Tibial artery (tissue), 4 donors: Measurements from ENCODE around the gene SLIT2.

Experiments used
- DNase-seq, 2 donors: peaks; one replicate each; pipeline ENCODE4 v3.0.0-alpha.2; 2019
- H3K27ac ChIP-seq, 2 donors: fragments of 200-600 bp; sonication (generic) in 1 of 2; 1 replicate in 1 of 2; 2 replicates in 1 of 2; pipeline ENCODE4 v1.5.1; 2018 to 2019; ENCODE audit warnings: mild to moderate bottlenecking in 1 of 2
- H3K27me3 ChIP-seq, 2 donors: fragments of 200-600 bp; sonication (generic) in 1 of 2; one replicate each; pipeline versions ENCODE4 v1.5.1 to v1.6.0; 2016 to 2019
- H3K36me3 ChIP-seq, 3 donors: fragments of 200-600 bp; sonication (generic) in 2 of 3; one replicate each; pipeline ENCODE4 v1.5.1; 2016 to 2019; ENCODE audit warnings: mild to moderate bottlenecking in 2 of 3
- H3K4me1 ChIP-seq, 4 donors: fragments of 200-600 bp; sonication (generic) in 2 of 4; 1 replicate in 3 of 4; 2 replicates in 1 of 4; pipeline ENCODE4 v1.5.1; 2016 to 2019
- H3K4me3 ChIP-seq, 2 donors: fragments of 200-600 bp; sonication (generic) in 1 of 2; 1 replicate in 1 of 2; 2 replicates in 1 of 2; pipeline ENCODE4 v1.5.1; 2018 to 2019; ENCODE audit warnings: mild to moderate bottlenecking in 2 of 2
- H3K9me3 ChIP-seq, 3 donors: fragments of 200-600 bp; sonication (generic) in 1 of 3; one replicate each; pipeline ENCODE4 v1.5.1; 2016 to 2019
- CTCF ChIP-seq, 2 experiments: fragments of 200-600 bp in 1 of 2; fragments of 450-650 bp in 1 of 2; IDR thresholded peaks; one replicate each; pipeline ENCODE4 v1.5.1; 2017 to 2019; ENCODE audit warnings: antibody characterized with exemption in 2 of 2, mild to moderate bottlenecking in 1 of 2, moderate library complexity in 1 of 2
- intact Hi-C: fragments of 100-400 bp; cut with DNase I; formaldehyde crosslinking; loops from one replicate; pipeline ENCODE4 v1.15.0; 2023; ENCODE audit warnings: low total_unique reads

The SLIT2 gene

DNA sequence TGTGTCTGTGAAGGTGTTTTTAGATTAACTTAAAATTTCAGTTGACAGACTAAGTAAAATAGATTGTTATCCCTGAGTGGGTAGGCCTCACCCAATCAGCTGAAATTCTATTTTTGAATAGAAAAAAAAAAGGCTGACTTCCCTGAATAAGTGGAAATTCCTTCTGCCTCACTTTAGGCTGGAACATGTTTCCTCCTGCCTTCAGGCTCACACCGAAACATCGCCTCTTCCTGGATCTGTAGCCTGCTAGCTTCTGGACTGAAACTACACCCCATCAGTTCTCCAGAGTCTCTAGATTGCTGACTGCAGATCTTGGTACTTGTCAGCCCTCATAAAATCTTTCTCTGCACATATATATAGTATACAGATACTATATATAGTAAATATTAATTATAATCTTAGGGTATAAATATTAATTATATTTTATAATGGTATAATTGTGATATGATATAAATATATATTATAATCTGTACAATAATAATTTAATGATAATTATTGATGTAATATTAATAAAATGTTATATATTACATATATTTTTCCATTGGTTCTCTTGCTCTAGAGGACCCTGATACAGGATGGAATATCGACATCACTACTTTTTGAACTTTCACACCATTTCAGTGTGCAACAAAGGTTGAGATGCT lies 13.7 kb upstream of the SLIT2 start:
- Histone ChIP-seq H3K4me1 (no peaks in the 10 kb centered on the region), H3K4me3 (no peak overlapping the region), H3K9me3 (no peaks in the 10 kb centered on the region), H3K36me3 (no peaks in the 10 kb centered on the region), H3K27ac (no peak overlapping the region), H3K27me3 (no peaks in the 10 kb centered on the region)
- DNase-seq, result no peak
- TF ChIP-seq CTCF (IDR thresholded peaks at IDR 0.05), result no peak
- intact Hi-C loops, result no loop called here

DNA sequence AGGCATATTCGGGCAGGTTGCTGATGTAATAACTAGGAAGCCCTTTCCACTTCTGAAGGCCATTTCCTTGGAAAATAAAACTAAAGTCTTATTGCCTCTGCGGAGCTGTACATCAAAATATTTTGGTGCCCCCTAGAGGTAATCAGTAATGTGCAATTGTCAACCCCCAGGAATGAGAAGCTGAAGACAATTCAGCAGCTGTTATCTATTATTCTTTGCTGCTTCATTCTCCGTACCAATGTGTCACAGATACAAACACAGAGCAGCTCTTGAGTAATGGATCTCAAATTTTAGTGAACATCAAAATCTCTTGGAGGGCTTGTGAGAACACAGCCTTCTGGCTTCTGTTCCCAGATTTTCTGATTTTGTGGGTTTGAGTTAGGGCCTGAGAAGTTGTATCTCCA lies 3.5 kb upstream of the SLIT2 start:
- H3K4me3 ChIP-seq, result no peak overlapping the region
- peak; percentile 50 to 53 for TF ChIP-seq CTCF (IDR thresholded peaks at IDR 0.05)
- no peak for DNase-seq
- H3K27me3 ChIP-seq, result no peaks in the 10 kb centered on the region
- no peak overlapping the region for H3K27ac ChIP-seq
- H3K36me3 ChIP-seq, result no peaks in the 10 kb centered on the region
- intact Hi-C loops, result no loop called here
- no peaks in the 10 kb centered on the region for H3K9me3 ChIP-seq
- H3K4me1 ChIP-seq, result peaks cover 0 to 19% (median 6%) of the 10 kb centered on the region in 4 donors

GRCh38 chr4:20249333-20249732 lies 2.4 kb upstream of the SLIT2 start:
- no peaks in the 10 kb centered on the region for H3K36me3 ChIP-seq
- H3K27ac ChIP-seq, result peak overlapping the region in 1 of 2 donors; percentile 77
- no peak overlapping the region for H3K4me3 ChIP-seq
- TF ChIP-seq CTCF (IDR thresholded peaks at IDR 0.05), result peak; percentile 26 to 34
- H3K4me1 ChIP-seq, result peaks cover 0 to 24% (median 16%) of the 10 kb centered on the region in 4 donors
- H3K9me3 ChIP-seq, result no peaks in the 10 kb centered on the region
- intact Hi-C loops, result no loop called here
- H3K27me3 ChIP-seq, result peaks cover 0 to 4% of the 10 kb centered on the region in 2 donors
- DNase-seq, result no peak

- H3K4me3 ChIP-seq, result peak overlapping the region; percentile 61 to 66
- intact Hi-C loops, result no loop called here
- H3K27ac ChIP-seq, result peak overlapping the region; percentile 67 to 77
- H3K36me3 ChIP-seq, result no peaks in the 10 kb centered on the region
- H3K9me3 ChIP-seq, result no peaks in the 10 kb centered on the region
- peaks cover 0 to 12% of the 10 kb centered on the region in 2 donors for H3K27me3 ChIP-seq
- peaks cover 0 to 38% (median 27%) of the 10 kb centered on the region in 4 donors for H3K4me1 ChIP-seq
- no peak for DNase-seq
- no peak for TF ChIP-seq CTCF (IDR thresholded peaks at IDR 0.05)
Measured at GRCh38 chr4:20251031-20251795, 492 bp upstream of the SLIT2 start.

GRCh38 chr4:20252656-20253282 lies 1.1 kb downstream of the SLIT2 start:
- H3K27me3 ChIP-seq, result peaks cover 0 to 12% of the 10 kb centered on the region in 2 donors
- peak overlapping the region; percentile 67 to 77 for H3K27ac ChIP-seq

More at GRCh38 chr4:20252656-20253282, 1.1 kb downstream of the SLIT2 start:
- H3K9me3 ChIP-seq, result no peaks in the 10 kb centered on the region
- intact Hi-C loops, result no loop called here
- TF ChIP-seq CTCF (IDR thresholded peaks at IDR 0.05), result no peak
- DNase-seq, result peak; percentile 52 to 74
- peak overlapping the region; percentile 61 to 66 for H3K4me3 ChIP-seq
- no peaks in the 10 kb centered on the region for H3K36me3 ChIP-seq
- peaks cover 0 to 43% (median 27%) of the 10 kb centered on the region in 4 donors for H3K4me1 ChIP-seq
